ENCODE results near the gene RAB1B. TPM values are rescaled to one million over a fixed set of nuclear protein-coding genes. Genes with fewer than 3 reads are reported as not detected.
A peak's percentile ranks its signal among the peaks of the same experiment; 100 is the strongest.
"Not testable (repeated sequence)": the region's sequence is repeated elsewhere in the genome, so short reads cannot be mapped to it uniquely, and the experiment has no call there.

Gene RAB1B
- total RNA-seq, 4 donors from 2014 or later: 40.6 to 146 (median 94.6) TPM

- intact Hi-C loops (cut with DNase I; ENCODE audit: low total_unique reads): no loop called here
- Histone ChIP-seq H3K36me3 (no peaks in the 10 kb centered on the region), H3K4me1 (no peaks in the 10 kb centered on the region), H3K27me3 (no peaks in the 10 kb centered on the region), H3K27ac (no peak overlapping the region), H3K4me3 (no peak overlapping the region), H3K9me3 (no peaks in the 10 kb centered on the region)
- no peak for DNase-seq
- TF ChIP-seq CTCF (IDR thresholded peaks at IDR 0.05): no peak
- TF ChIP-seq POLR2A (IDR thresholded peaks at IDR 0.05): no peak
Measured at GRCh38 chr11:66251809-66252208, 16.6 kb upstream of the RAB1B start.

- H3K27ac ChIP-seq; intact Hi-C loops (cut with DNase I; ENCODE audit: low total_unique reads); H3K27me3 ChIP-seq; H3K4me3 ChIP-seq; H3K9me3 ChIP-seq; DNase-seq; H3K36me3 ChIP-seq; H3K4me1 ChIP-seq: not testable (repeated sequence)
Measured at GRCh38 chr11:66253081-66253480, 15.4 kb upstream of the RAB1B start.

DNA sequence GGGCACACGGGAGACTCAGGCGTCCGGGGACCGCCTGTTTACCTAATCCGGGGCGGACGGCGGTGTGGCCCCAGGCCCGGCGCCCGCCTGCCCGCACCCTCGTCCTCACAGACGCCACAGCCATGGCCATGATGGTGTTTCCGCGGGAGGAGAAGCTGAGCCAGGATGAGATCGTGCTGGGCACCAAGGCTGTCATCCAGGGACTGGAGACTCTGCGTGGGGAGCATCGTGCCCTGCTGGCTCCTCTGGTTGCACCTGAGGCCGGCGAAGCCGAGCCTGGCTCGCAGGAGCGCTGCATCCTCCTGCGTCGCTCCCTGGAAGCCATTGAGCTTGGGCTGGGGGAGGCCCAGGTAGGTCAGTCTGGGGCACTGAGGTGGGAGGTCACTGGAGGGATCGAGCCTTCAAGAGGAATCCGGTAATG, 10.0 kb upstream of the RAB1B start:
- Histone ChIP-seq H3K36me3 (no peaks in the 10 kb centered on the region), H3K9me3 (no peaks in the 10 kb centered on the region), H3K27ac (peak overlapping the region; percentile 78 to 89), H3K4me3 (peak overlapping the region; percentile 77 to 89), H3K27me3 (no peaks in the 10 kb centered on the region), H3K4me1 (peaks cover 0 to 3% of the 10 kb centered on the region in 2 donors)
- TF ChIP-seq CTCF (IDR thresholded peaks at IDR 0.05) (no peak), POLR2A (IDR thresholded peaks at IDR 0.05) (no peak)
- intact Hi-C loops (cut with DNase I; ENCODE audit: low total_unique reads): no loop called here
- no peak for DNase-seq

DNA sequence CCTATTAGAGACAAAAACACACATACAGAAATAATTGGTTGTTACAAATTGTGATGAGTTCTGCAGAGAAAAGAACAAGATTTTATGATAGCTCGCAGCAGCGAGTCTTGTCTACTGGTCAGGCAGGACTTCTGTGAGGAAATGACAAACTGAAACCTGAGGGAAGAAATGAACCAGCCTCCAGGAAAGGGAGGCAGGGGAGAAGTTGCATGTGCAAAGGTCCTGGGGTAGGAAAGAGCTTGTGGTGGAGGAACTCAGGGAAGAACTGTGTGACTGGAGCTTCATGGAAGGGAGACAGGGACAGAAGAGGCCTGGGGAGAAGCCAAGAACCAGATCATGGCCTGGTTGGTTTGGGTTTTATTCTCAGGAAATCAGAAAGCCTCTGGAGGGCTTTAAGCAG, 9.2 kb upstream of the RAB1B start:
- H3K4me3 ChIP-seq: no peak overlapping the region
- intact Hi-C loops (cut with DNase I; ENCODE audit: low total_unique reads): no loop called here
- H3K4me1 ChIP-seq: peaks cover 0 to 3% of the 10 kb centered on the region in 2 donors
- no peaks in the 10 kb centered on the region for H3K36me3 ChIP-seq
- no peak overlapping the region for H3K27ac ChIP-seq
- TF ChIP-seq POLR2A (IDR thresholded peaks at IDR 0.05): no peak
- TF ChIP-seq CTCF (IDR thresholded peaks at IDR 0.05): no peak
- no peaks in the 10 kb centered on the region for H3K9me3 ChIP-seq
- no peak for DNase-seq
- no peaks in the 10 kb centered on the region for H3K27me3 ChIP-seq

- no peaks in the 10 kb centered on the region for H3K9me3 ChIP-seq
- TF ChIP-seq POLR2A (IDR thresholded peaks at IDR 0.05): no peak
- TF ChIP-seq CTCF (IDR thresholded peaks at IDR 0.05): no peak
- H3K4me1 ChIP-seq: peaks cover 0 to 3% of the 10 kb centered on the region in 2 donors
- intact Hi-C loops (cut with DNase I; ENCODE audit: low total_unique reads): no loop called here
- DNase-seq: no peak
- no peak overlapping the region for H3K27ac ChIP-seq
- H3K4me3 ChIP-seq: no peak overlapping the region
- no peaks in the 10 kb centered on the region for H3K27me3 ChIP-seq
- no peaks in the 10 kb centered on the region for H3K36me3 ChIP-seq
Measured at GRCh38 chr11:66259956-66260355, 8.5 kb upstream of the RAB1B start.

DNA sequence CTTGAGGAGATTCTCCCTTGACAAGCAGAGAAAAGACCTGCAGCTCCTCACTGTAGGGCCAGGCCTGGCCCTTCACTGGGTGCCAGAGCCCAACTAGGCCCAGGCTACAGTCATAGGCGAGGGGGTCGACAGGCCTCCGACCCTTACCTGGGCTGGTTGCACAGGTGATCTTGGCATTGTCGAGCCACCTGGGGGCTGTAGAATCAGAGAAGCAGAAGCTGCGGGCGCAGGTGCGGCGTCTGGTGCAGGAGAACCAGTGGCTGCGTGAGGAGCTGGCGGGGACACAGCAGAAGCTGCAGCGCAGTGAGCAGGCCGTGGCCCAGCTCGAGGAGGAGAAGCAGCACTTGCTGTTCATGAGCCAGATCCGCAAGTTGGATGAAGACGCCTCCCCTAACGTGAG, 6.9 kb upstream of the RAB1B start:
- no peaks in the 10 kb centered on the region for H3K36me3 ChIP-seq
- TF ChIP-seq CTCF (IDR thresholded peaks at IDR 0.05) (no peak), POLR2A (IDR thresholded peaks at IDR 0.05) (no peak)
- DNase-seq: no peak
- no peak overlapping the region for H3K4me3 ChIP-seq
- intact Hi-C loops (cut with DNase I; ENCODE audit: low total_unique reads): no loop called here
- H3K4me1 ChIP-seq: peaks cover 0 to 8% of the 10 kb centered on the region in 2 donors
- no peaks in the 10 kb centered on the region for H3K9me3 ChIP-seq
- H3K27ac ChIP-seq: no peak overlapping the region
- H3K27me3 ChIP-seq: no peaks in the 10 kb centered on the region

Measured in uterus (tissue), 4 donors.